Kidney epithelial cell (primary cell): ENCODE measurements around the gene TBL1Y. TPM values are rescaled to one million over a fixed set of nuclear protein-coding genes. Genes with fewer than 3 reads are reported as not detected.
"Not testable (repeated sequence)": the region's sequence is repeated elsewhere in the genome, so short reads cannot be mapped to it uniquely, and the experiment has no call there.

ENCODE experiments used
- DNase-seq: peaks from one replicate; pipeline ENCODE4 v3.0.0-alpha.2; 2010; ENCODE audit warnings: low read depth
- H3K27me3 ChIP-seq: 2 replicates; pipeline ENCODE4 v1.6.0; 2011; ENCODE audit warnings: low read length; ENCODE audit not compliant: control insufficient read depth, insufficient read depth
- H3K36me3 ChIP-seq: 2 replicates; pipeline ENCODE4 v1.5.1; 2011; ENCODE audit warnings: low read length; ENCODE audit not compliant: control insufficient read depth, insufficient read depth
- H3K4me3 ChIP-seq: 2 replicates; pipeline ENCODE4 v1.5.1; 2011; ENCODE audit warnings: low read depth, mild to moderate bottlenecking, control low read depth, low read length
- CTCF ChIP-seq: IDR thresholded peaks from 2 replicates; pipeline ENCODE4 v1.5.1; 2011; ENCODE audit warnings: mild to moderate bottlenecking, moderate library complexity, low read length, control low read depth, inconsistent platforms; ENCODE audit not compliant: insufficient read depth, poor library complexity, severe bottlenecking
- total RNA-seq: library from RNA; depleted of rRNA; stranded (reverse); fragments of >200 nt; gene quantifications from 2 replicates; pipeline ENCODE4 v1.2.3, GENCODE V29; 2015

Gene TBL1Y
- total RNA-seq, 1 donor from 2014 or later, result 2.5 TPM

GRCh38 chrY:7013051-7013450 lies 102.6 kb downstream of the TBL1Y start:
- Histone ChIP-seq H3K27me3 (no peaks in the 10 kb centered on the region), H3K4me3 (no peak overlapping the region), H3K36me3 (no peaks in the 10 kb centered on the region)
- no peak for DNase-seq
- no peak for TF ChIP-seq CTCF

GRCh38 chrY:7016521-7016920 lies 106.0 kb downstream of the TBL1Y start:
- H3K27me3 ChIP-seq, result no peaks in the 10 kb centered on the region
- no peak overlapping the region for H3K4me3 ChIP-seq
- no peaks in the 10 kb centered on the region for H3K36me3 ChIP-seq
- no peak for TF ChIP-seq CTCF
- no peak for DNase-seq

- no peak for TF ChIP-seq CTCF
- H3K27me3 ChIP-seq, result no peaks in the 10 kb centered on the region
Observed at GRCh38 chrY:7017244-7018080, 107.0 kb downstream of the TBL1Y start.

GRCh38 chrY:7039037-7039436 lies 128.5 kb downstream of the TBL1Y start:
- no peaks in the 10 kb centered on the region for H3K27me3 ChIP-seq
- no peaks in the 10 kb centered on the region for H3K36me3 ChIP-seq
- no peak for DNase-seq
- no peak for TF ChIP-seq CTCF
- H3K4me3 ChIP-seq, result no peak overlapping the region

More at GRCh38 chrY:7017244-7018080, 107.0 kb downstream of the TBL1Y start:
- Histone ChIP-seq H3K4me3 (no peak overlapping the region), H3K36me3 (no peaks in the 10 kb centered on the region)
- no peak for DNase-seq

- no peak for TF ChIP-seq CTCF
- no peak for DNase-seq
- Histone ChIP-seq H3K36me3 (no peaks in the 10 kb centered on the region), H3K27me3 (no peaks in the 10 kb centered on the region), H3K4me3 (no peak overlapping the region)
Observed at GRCh38 chrY:7040662-7041061, 130.2 kb downstream of the TBL1Y start.

- DNase-seq, result no peak
- no peak for TF ChIP-seq CTCF
Observed at GRCh38 chrY:7041983-7042382, 131.5 kb downstream of the TBL1Y start.

GRCh38 chrY:7052461-7052860 lies 142.0 kb downstream of the TBL1Y start:
- not testable (repeated sequence) for DNase-seq, H3K27me3 ChIP-seq, H3K36me3 ChIP-seq, H3K4me3 ChIP-seq

More at GRCh38 chrY:7041983-7042382, 131.5 kb downstream of the TBL1Y start:
- no peaks in the 10 kb centered on the region for H3K36me3 ChIP-seq
- H3K27me3 ChIP-seq, result no peaks in the 10 kb centered on the region
- no peak overlapping the region for H3K4me3 ChIP-seq
